ENCODE measurements around the gene CCDC184.
A peak's percentile ranks its signal among the peaks of the same experiment; 100 is the strongest.
"Not testable (repeated sequence)": the region's sequence is repeated elsewhere in the genome, so short reads cannot be mapped to it uniquely, and the experiment has no call there.

Gene CCDC184

DNA sequence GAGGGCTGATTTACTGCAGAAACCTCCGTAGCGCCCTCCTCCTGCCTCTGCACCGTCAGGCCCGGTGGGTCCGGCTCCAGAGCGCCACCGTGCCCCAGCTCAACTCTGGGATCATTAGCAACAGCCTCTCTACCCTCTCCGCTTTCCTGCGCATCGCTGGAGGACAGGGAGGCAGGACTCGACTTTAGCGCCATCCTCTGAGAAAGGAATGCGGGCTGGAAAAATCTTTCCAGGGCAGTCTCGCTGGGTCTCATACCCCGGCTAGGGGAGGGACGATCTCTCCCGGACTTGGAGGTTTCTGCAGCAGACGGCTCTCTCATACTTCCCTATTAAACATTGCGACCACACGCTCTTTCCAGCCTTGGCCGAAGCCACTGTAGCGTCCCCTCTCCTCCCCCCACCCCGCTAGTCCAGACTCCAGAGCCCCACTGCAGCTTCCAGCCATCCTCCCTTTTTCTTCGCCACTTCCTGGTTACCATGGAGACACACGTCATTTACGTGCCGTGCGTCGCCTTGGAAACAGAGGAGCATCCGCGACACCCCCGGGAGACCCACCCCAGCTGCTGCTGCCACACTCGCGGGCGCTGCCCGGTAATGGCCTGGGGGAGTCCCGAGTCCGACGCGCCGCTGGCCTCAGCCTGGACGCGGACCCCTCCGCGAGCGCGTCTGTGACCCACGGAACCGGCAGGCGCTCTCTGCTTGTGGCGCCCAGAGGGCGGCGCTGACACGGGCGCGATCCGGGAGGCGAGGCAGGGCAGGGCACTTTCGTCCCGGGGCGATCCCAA lies at the start of gene CCDC184:
Gene CCDC184, plus strand, starts transcription at position 554 of the 785 bp plus-strand sequence. CDS start 479 bp downstream, outside the sequence.
- DNase-seq (ENCODE audit: low spot score): peak; percentile 71

DNA sequence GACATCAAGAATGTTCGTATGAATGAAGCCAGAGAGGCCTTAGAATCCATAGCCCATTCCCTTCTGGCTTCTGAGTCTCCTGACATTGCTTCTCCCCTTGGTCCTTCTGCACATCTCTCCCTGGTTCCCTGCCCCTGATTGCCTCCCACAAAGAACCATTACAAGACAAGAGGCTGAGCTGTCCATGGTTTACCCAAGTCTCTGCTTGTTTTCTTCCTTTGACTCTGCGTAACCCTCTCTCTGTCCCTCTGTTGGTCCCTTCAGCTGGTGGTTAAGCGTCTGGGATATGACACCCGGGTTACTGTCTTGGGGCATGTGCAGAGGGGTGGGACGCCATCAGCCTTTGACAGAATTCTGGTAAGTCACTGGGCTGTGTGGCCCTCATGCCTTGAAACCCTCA lies 48.4 kb upstream of the CCDC184 start:
- no peak for DNase-seq (ENCODE audit: low spot score)

DNA sequence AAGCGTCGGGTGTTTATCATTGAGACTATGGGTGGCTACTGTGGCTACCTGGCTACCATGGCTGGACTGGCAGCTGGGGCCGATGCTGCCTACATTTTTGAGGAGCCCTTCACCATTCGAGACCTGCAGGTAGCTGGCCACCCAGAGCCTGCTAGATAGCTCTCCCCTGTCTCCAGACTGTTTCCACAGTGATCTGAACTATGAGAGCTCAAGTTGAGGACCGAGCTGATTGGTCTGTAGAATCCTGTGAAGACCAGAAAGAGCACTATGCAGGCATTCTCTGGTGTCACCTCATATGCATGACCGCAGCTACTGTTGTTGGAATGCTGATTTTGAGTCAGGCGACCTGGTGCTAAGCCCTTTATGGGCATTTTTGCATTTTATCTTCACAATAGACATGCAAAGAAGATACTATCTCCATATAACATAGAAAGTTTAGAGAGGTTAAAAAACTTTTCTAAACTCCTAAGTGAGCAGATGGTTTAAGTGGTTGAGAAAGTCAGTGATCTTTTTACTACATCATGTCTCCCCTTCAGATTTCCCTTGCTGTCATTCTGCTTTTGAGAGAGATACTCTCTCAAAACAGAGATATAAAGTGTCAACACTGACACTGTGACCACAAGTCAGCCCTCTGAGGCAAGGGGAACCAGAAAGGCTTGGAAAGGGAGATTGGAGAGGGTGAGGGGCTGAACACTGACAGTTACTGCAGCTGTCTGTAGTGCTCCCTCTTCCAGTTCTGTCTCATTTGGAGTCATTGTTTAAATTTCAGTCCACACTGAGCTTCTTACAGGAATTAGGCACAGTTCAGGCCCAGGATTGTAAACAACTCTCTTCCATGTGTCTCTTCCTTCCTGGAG lies 40.4 kb upstream of the CCDC184 start:
- DNase-seq (ENCODE audit: low spot score): no peak

DNA sequence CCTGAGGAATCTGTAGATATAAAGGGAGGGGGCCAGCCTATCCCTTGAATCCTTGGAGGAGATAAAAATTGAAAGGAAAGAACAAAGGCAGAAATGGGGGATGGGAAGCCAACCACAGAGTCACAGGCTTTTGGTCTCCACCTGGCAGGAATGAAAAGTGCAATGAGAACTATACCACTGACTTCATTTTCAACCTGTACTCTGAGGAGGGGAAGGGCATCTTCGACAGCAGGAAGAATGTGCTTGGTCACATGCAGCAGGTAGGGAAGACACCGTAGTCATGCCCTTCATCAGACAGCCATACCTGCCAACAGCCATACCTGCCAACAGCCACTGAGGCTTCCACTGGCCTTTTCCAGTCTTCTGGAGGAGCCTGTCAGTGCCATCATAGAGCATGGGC lies 39.5 kb upstream of the CCDC184 start:
- no peak for DNase-seq (ENCODE audit: low spot score)

DNA sequence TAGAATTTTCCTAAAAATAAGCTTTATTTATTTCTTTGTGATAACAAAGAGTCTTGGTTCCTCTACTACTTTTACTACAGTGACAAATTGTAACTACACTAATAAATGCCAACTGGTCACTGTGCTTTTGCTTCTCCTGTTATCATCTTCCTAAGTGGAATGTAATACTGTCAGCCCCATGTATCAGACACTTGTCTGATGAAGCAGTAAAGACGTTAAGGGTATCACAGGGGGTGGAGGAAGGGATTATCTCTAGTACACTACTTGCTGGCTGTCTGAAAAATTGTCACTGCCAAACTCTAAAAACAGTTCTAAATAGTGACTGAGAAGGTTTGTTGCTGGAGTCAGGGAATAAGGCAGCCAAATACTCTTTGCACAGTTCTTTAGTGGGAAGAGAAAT lies 37.5 kb upstream of the CCDC184 start:
- DNase-seq (ENCODE audit: low spot score): no peak

DNA sequence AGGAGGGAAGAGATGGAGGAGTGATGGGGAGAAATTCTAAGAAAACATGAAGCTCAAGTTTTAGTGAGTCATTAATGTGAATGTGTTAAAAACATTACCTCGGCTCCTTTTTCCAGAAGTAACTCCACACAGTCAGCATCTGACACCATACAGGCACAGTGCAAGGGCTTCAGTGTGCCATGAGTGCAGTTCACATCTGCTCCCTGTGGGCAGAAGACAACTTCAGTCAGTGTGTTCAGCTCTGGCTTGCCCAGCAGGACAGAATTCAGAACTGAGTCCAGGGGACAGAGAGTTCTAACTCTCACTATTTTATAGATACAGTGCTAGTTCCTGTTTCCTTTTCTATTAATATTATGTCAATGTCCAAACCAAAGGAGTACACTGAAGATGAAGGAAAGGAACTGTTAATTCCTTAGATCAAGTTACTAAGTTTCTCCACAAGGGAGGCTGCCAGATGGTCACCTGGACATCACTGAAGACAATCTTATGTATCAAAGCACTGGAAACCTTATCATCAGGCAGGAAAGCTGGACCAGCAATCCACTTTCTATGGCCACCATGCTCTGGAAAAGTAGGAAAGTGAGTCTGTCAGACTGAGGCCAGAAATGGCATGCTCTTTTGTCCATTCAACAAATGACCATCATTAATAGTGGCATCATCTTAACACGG lies 32.2 kb upstream of the CCDC184 start:
- no peak for DNase-seq (ENCODE audit: low spot score)

DNA sequence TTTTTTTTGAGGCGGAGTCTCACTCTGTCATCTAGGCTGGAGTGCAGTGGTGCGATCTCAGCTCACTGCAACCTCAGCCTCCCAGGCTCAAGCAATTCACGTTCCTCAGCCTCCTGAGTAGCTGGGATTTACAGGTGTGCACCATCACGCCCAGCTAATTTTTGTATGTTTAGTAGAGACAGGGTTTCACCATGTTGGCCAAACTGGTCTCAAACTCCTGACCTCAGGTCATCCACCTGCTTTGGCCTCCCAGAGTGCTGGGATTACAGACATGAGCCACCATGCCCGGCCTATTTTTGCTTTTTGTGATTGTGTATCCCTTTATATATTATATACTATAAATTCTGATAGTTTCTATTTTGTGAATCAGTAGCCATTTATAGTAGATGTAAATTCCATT lies 27.7 kb upstream of the CCDC184 start:
- DNase-seq (ENCODE audit: low spot score): not testable (repeated sequence)

DNA sequence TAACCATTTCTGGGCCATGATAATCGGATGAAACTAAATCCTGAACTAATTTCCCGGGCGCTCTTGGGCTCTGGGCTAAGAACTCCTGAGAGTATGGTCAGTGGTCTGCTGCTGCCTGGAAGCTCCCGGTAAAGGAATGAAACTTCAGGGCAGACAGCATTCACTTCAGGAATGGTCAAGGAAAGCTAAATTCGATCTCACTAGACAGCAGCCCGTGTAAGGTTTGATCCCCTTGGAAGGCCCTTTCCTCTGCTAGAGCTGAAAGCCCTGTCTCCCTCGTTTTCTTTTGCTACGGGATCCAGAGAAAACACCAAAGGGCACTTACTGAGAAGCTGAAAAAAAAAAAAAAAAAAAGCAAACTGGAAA lies 26.8 kb upstream of the CCDC184 start:
- DNase-seq (ENCODE audit: low spot score): no peak

DNA sequence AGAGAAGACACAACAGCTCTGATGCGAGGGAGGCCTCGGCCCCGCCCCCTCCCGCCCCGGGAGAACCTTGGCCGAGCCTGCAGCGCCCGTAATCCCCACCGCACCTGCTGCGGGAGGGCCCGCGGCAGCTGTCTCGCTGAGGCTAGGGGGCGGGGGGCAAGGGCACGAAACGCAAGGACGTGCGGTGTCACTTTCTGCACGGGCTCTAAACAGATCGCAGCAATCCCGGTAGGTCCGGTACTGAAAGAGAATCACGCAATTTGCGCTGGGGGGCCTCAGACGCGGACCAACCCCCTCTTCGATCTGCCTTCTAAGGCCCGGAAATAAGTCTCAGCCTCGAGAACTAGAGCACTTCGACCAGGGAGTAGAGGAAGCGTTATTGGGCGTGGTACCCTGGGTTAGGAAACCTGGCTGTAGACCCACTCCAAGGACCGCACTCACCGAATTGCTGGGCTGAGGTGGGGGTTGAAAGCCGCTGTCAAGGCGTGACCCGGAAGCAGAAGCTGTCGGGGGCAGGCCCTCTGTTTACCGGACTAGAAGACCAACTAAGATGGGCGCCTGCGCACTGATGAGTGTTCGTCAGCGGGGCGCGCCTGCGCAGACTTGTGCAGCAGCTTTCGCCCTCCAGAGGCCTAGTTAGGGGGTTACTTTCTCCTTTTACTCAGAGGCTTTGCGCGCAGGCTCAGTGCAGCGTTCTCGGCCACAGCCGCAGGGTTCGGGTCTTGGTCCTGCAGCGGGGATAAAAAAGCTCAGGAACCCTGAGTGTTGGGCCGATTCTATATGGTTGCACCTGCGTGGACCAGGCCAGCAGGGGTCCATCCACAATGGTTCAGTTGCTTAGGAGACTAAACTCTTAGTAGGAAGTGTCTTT lies 26.2 kb upstream of the CCDC184 start, which contains the start of gene ASB8:
Gene ASB8, minus strand, starts transcription at position 498 of the 871 bp plus-strand sequence. CDS start 4,019 bp downstream, outside the sequence.
- DNase-seq (ENCODE audit: low spot score): peak; percentile 97

DNA sequence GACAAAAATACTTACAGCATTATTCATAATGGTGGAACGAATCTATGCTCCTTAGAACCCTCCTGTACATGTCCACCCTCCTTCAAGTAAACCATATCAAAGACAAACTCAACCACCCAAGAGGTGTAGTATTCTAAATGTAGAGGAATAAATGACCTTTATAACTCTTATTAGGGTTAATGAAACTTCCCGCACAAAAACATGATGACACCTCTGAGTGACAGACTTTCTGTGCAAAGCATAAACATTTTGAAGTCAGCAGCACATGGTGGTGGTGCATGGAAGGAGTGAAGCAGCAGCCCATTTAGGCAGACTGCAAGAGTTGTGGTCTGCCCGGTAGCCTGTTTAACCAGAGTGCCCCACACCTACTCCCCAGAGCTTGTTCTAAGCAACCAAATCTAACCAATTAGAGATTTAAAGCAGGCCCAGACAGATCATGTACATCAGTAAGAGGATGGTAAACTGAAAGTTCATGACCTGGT lies 25.5 kb upstream of the CCDC184 start:
- no peak for DNase-seq (ENCODE audit: low spot score)

DNA sequence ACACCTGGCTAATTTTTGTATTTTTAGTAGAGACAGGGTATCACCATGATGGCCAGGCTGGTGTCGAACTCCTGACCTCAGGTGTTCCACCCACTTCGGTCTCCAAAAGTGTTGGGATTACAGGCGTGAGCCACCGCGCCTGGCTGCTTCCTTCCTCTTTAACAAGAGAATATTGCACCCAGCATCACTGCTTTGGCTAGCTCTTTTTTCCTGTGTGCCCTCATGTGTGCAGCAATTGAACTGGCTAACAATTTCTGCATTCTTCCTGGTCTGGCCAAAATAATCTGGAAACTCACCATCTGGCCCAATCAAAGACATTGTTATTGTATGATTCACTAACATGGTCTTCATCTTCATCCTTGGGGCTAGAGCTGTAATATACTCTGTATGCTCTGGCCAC lies 23.4 kb upstream of the CCDC184 start:
- DNase-seq (ENCODE audit: low spot score): no peak

DNA sequence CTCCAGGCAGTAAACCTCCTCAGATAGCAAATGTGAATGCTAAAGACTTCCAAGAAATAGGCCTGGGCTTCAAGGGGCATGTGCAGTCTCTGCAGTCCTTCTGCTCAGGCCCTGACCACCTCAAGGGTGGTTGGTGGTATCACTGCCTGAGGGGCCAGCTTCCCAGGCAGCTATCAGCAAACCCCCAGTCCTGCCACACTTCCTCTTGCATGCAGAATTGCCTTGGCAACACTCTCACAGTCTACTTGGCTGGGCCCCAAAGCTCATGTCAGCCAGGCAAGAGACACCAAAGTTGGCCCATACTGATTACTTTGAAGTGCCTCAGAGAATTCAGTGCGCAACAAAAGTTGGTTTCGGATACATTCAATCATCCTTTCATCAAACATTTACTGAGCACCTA lies 22.6 kb upstream of the CCDC184 start:
- DNase-seq (ENCODE audit: low spot score): no peak

DNA sequence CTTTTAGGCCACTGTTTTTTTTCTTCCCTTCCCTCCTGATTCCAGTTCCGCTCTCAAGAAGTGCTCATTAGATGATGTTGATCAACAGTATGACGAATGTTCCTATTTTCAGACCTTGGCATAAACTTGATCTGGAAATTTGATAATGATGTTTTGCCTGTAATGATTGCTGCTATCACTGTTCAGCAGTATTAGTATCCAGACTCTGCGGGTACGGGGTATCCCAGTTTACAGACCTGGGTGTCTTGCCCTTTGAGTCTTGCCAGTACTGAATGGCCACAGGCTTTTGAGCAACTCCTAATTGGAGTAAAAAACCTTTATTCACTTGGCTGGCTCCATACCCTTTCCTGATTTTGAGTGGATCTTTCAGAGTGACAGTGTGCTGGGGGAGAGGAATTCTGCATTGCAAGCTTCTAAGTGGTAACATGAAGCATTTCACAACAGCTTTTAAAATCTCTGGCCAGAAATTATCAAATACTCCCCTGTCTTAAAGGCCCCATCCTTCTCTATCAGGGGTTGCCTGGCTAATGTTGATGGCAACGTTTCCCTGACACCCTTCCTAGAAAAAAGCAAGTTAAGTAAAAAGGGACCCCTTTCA lies 20.2 kb upstream of the CCDC184 start:
- DNase-seq (ENCODE audit: low spot score): no peak

DNA sequence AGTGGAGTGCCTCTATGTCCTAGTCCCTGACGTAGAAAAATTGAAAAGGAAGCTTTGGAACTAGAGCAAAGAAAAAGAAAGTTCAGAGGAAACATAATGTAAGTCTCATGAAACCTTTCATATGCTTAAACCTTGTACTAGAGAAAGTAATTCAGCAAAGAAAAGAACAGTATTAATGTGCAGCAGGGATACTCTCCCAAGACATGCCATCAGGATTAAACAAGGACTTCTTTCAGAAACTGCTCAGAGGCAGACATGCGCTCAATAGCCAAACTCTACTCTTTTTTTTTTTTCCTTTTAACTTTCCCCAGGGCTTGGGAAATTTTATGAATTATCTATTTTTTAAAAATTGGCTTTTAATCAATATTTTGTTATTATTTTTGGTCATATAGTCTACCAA lies 19.0 kb upstream of the CCDC184 start:
- DNase-seq (ENCODE audit: low spot score): no peak

DNA sequence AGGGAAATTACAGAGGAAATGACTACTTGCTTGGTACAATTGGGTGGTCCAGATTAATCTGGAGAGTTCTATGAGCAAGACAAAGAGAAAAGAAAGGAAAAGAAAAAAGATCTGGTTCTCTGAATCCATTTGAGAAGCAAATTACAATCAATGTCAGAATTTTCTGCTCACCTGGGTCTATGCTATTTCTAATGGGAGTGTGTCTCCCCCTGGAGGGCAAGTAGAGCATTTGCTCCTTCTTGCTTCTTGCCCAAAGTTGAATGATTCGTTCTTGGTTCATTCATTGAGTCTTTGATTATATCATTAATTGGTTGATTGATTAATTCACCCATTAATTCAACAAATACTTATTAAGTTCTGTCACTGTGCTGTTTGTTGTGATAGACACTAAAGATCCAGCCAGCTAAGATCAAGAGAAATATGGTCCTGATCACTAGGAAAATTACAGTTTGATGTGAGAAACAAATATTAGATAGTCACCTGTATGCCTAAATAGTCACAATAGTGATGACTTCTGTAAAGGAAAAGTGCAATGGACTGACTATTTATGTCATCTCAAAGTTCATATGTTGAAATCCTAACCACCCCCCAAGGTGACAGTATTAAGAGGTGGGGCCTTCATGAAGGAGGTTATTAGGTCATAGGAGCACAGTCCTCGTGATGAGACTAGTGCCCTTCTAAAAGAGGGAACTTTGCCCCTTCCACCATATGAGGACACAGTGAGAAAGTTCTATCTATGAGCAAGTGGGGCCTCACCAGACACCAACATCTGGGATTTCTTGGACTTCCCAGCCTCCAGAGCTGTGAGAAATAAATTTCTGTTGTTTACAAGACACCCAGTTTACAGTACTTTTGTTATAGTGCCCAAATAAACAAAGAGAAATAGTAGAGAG lies 18.1 kb upstream of the CCDC184 start:
- peak; percentile 61 for DNase-seq (ENCODE audit: low spot score)

DNA sequence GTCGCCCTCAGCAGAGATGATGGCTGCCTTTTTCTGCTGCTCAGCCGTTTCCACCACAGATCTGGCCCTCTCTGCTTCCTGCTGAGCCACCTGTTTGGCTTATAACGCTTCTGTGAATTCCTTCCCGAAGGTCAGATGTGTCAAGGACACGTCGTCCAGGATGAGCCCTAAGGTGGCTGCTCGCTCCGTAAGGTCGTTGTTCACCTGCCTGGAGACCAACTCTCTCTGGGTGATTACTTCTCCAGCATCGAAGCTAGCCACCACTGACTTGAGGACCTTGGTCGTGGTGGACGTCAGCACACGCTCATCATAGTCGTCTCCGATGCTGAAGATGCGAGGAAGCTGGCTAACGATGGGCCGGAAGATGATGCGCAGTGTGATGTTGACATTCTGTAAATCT lies 14.4 kb upstream of the CCDC184 start:
- DNase-seq (ENCODE audit: low spot score): no peak

DNA sequence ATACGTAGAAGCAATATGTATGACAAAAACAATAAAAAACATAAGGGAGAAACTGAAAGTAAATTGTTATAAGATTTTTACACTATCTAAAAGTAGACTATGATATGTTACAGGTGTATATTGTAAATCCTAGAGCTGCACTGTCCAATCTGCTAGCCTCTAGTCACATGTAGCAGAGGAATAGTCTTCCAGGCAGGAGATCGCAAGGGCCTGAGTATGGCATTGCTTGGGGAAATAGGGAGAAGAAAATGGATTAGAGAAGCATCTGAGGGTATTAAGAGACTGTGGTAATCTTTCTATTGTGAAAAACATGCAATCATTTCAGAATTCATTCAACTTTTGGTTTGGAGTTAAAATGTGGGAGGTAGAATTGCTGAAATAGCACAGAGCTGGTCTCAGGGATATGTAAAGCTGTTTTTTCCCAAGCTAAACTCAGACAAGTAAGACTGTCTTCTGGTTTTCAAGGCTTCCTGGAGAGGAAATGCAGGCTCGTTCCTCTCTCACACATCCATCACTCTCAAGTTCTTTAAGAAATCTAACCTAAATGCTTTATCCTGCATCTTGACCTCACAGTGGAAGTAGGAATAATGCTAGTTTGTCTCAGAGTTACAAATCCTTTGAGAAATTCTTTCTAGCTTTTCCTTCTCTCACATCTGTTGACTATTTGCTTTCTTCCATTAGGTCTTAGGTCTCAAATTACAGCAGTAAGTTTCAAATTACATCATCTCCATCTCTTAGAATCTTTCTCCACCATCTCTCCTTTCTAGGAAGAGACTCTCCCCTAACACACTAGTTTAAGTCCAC lies 7.6 kb upstream of the CCDC184 start:
- DNase-seq (ENCODE audit: low spot score): no peak

DNA sequence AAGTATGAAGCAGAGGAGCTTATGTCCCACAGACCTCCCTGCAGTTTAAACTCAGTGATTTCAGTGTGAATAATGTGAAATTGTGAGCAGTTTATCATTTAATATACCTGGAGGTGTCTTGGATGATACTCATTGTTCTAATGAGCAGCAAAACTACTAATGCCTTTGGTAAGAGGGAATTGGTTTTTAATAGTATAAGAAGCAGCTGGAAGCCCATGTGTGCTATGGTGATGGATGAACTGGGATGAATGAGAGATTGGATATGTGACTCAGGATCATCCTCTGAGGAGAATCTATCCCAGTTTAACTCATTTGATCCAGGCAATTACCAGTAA lies 7.1 kb upstream of the CCDC184 start:
- no peak for DNase-seq (ENCODE audit: low spot score)

DNA sequence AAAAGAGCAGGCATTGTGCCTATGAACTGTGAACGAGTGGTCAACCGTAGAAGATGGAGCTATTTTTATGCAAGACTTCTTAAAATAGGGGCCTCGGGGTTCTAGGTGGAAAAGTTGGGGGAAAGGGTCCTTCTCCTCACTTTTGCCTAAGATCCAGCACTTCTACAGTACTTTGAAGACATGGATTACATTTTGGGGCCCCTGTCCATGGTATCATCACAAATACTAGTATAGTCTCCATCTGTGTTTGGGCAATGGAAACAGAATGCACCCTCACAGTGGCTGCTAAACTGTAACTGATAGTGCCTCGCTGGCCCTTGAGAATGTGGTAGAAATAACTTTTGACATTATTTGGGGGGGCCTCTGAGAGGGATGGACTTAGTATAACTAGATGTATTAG lies 5.5 kb upstream of the CCDC184 start:
- no peak for DNase-seq (ENCODE audit: low spot score)

Data from D341Med (cell line).